MM.1S (cell line): Measurements from ENCODE around the gene EP400.

Experiments used
- CTCF ChIP-seq: fragments of 300-600 bp; sonication (generic); IDR thresholded peaks from 2 replicates; pipeline ENCODE4 v1.5.1; 2016; ENCODE audit warnings: antibody characterized with exemption, low read length, mixed read lengths
- EZH2 ChIP-seq: fragments of 300-600 bp; sonication (generic); optimal IDR thresholded peaks from 2 replicates; pipeline ENCODE3; 2017; ENCODE audit warnings: low read depth, mild to moderate bottlenecking, antibody characterized with exemption, low read length, mixed read lengths
- EZH2phosphoT487 ChIP-seq: fragments of 300-600 bp; sonication (generic); IDR thresholded peaks from 2 replicates; pipeline ENCODE4 v1.6.1; 2018; ENCODE audit warnings: antibody characterized with exemption, low read length

- TF ChIP-seq CTCF: no peak
- no peak for TF ChIP-seq EZH2phosphoT487
- no peak for TF ChIP-seq EZH2
These were observed 606 bp downstream of the EP400 start for GRCh38 chr12:131950182-131950913.
